C4-2B (cell line): ENCODE results near the gene BEAN1.

Experiments used
- ZFX ChIP-seq: fragments of 450-650 bp; IDR thresholded peaks from 2 replicates; pipeline ENCODE4 v1.6.1; 2017
- TF ChIP-seq, protein P1 (sequence below): fragments of 450-650 bp; conservative IDR thresholded peaks from 2 replicates; pipeline ENCODE4 v1.5.1; 2017; ENCODE audit warnings: mild to moderate bottlenecking

DNA sequence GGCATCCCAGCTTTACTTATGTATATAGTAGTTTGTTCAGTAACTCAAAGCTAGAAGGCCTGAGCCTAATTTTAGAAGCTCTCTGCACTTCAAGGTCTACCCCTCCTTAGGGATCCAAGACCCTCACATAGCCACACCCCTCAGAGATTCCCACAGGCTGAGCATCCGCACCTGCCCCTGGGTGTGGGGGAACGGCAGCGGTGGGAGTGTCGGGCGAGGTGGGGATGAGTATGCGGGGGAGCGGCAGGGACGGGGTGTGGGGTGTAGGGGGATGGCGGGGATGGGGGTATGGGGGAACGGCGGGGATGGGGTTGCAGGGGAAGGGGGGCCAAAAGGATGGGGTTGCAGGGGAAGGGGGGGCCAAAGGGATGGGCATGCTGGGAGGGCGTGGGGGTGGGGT is 24.9 kb upstream of the BEAN1 start:
- TF ChIP-seq, protein P1, sequence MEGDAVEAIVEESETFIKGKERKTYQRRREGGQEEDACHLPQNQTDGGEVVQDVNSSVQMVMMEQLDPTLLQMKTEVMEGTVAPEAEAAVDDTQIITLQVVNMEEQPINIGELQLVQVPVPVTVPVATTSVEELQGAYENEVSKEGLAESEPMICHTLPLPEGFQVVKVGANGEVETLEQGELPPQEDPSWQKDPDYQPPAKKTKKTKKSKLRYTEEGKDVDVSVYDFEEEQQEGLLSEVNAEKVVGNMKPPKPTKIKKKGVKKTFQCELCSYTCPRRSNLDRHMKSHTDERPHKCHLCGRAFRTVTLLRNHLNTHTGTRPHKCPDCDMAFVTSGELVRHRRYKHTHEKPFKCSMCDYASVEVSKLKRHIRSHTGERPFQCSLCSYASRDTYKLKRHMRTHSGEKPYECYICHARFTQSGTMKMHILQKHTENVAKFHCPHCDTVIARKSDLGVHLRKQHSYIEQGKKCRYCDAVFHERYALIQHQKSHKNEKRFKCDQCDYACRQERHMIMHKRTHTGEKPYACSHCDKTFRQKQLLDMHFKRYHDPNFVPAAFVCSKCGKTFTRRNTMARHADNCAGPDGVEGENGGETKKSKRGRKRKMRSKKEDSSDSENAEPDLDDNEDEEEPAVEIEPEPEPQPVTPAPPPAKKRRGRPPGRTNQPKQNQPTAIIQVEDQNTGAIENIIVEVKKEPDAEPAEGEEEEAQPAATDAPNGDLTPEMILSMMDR = no peak
- TF ChIP-seq ZFX = no peak
